PFSK-1 (cell line): ENCODE results near the gene QSOX1. TPM values are rescaled to one million over a fixed set of nuclear protein-coding genes. Genes with fewer than 3 reads are reported as not detected.

ENCODE experiments used
- FOXP2 ChIP-seq: optimal IDR thresholded peaks from 2 replicates; pipeline ENCODE3; 2011; ENCODE audit warnings: borderline replicate concordance, control low read depth, inconsistent platforms; ENCODE audit not compliant: insufficient read depth; ENCODE audit errors: extremely low read length, extremely low read depth
- POLR2AphosphoS5 ChIP-seq: IDR thresholded peaks from 2 replicates; pipeline ENCODE4 v1.6.1; 2012; ENCODE audit warnings: low read depth, mild to moderate bottlenecking, control low read depth, low read length, moderate library complexity
- SIN3A ChIP-seq: IDR thresholded peaks from 2 replicates; pipeline ENCODE4 v1.6.1; 2012; ENCODE audit warnings: mild to moderate bottlenecking, low read length, moderate library complexity, borderline replicate concordance; ENCODE audit not compliant: insufficient read depth
- TAF1 ChIP-seq: IDR thresholded peaks from 2 replicates; pipeline ENCODE4 v1.6.1; 2012; ENCODE audit warnings: low read length, control low read depth, borderline replicate concordance; ENCODE audit not compliant: insufficient read depth
- polyA plus RNA-seq: library from polyadenylated mRNA; unstranded; fragments of >200 nt; gene quantifications from one replicate; pipeline ENCODE4 v1.2.1, GENCODE V29; 2012; ENCODE audit warnings: low read depth, missing spikeins; ENCODE audit not compliant: insufficient read length
- TF ChIP-seq, protein P1 (sequence below), 2 experiments: IDR thresholded peaks; 2 replicates each; pipeline versions ENCODE4 v1.6.1 to v1.8.0; 2011 to 2012; ENCODE audit warnings: low read depth in 2 of 2, low read length in 2 of 2, control low read depth in 1 of 2, inconsistent platforms in 1 of 2, mild to moderate bottlenecking in 1 of 2, moderate library complexity in 1 of 2; ENCODE audit not compliant: insufficient read depth in 1 of 2

Gene QSOX1, protein sequence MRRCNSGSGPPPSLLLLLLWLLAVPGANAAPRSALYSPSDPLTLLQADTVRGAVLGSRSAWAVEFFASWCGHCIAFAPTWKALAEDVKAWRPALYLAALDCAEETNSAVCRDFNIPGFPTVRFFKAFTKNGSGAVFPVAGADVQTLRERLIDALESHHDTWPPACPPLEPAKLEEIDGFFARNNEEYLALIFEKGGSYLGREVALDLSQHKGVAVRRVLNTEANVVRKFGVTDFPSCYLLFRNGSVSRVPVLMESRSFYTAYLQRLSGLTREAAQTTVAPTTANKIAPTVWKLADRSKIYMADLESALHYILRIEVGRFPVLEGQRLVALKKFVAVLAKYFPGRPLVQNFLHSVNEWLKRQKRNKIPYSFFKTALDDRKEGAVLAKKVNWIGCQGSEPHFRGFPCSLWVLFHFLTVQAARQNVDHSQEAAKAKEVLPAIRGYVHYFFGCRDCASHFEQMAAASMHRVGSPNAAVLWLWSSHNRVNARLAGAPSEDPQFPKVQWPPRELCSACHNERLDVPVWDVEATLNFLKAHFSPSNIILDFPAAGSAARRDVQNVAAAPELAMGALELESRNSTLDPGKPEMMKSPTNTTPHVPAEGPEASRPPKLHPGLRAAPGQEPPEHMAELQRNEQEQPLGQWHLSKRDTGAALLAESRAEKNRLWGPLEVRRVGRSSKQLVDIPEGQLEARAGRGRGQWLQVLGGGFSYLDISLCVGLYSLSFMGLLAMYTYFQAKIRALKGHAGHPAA
- 71.8 TPM for polyA plus RNA-seq

GRCh38 chr1:180154325-180155181 is at the start of gene QSOX1:
TSS of gene QSOX1 (plus strand) at chr1:180154869. CDS start at chr1:180154908, 39 bp downstream.
- TF ChIP-seq SIN3A = no peak
- TF ChIP-seq FOXP2 = peak; percentile 77
- TF ChIP-seq POLR2AphosphoS5 = peak; percentile 69
- peak; percentile 54; the same call in 1 of the 2 replicates for TF ChIP-seq TAF1
- TF ChIP-seq, protein P1, sequence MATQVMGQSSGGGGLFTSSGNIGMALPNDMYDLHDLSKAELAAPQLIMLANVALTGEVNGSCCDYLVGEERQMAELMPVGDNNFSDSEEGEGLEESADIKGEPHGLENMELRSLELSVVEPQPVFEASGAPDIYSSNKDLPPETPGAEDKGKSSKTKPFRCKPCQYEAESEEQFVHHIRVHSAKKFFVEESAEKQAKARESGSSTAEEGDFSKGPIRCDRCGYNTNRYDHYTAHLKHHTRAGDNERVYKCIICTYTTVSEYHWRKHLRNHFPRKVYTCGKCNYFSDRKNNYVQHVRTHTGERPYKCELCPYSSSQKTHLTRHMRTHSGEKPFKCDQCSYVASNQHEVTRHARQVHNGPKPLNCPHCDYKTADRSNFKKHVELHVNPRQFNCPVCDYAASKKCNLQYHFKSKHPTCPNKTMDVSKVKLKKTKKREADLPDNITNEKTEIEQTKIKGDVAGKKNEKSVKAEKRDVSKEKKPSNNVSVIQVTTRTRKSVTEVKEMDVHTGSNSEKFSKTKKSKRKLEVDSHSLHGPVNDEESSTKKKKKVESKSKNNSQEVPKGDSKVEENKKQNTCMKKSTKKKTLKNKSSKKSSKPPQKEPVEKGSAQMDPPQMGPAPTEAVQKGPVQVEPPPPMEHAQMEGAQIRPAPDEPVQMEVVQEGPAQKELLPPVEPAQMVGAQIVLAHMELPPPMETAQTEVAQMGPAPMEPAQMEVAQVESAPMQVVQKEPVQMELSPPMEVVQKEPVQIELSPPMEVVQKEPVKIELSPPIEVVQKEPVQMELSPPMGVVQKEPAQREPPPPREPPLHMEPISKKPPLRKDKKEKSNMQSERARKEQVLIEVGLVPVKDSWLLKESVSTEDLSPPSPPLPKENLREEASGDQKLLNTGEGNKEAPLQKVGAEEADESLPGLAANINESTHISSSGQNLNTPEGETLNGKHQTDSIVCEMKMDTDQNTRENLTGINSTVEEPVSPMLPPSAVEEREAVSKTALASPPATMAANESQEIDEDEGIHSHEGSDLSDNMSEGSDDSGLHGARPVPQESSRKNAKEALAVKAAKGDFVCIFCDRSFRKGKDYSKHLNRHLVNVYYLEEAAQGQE (IDR thresholded peaks at IDR 0.05; ENCODE audit: insufficient read depth in 1 of 2, low read depth in 2 of 2, low read length in 2 of 2) = 0 out of 4 replicates have a peak, but pooled peaks have one; percentile 8 to 10

- TF ChIP-seq TAF1 (no peak), FOXP2 (no peak), POLR2AphosphoS5 (no peak), SIN3A (no peak)
- TF ChIP-seq, protein P1 (IDR thresholded peaks at IDR 0.05; ENCODE audit: insufficient read depth in 1 of 2, low read depth in 2 of 2, low read length in 2 of 2) = no peak
Measured at GRCh38 chr1:180112091-180112490, 42.6 kb upstream of the QSOX1 start.

DNA sequence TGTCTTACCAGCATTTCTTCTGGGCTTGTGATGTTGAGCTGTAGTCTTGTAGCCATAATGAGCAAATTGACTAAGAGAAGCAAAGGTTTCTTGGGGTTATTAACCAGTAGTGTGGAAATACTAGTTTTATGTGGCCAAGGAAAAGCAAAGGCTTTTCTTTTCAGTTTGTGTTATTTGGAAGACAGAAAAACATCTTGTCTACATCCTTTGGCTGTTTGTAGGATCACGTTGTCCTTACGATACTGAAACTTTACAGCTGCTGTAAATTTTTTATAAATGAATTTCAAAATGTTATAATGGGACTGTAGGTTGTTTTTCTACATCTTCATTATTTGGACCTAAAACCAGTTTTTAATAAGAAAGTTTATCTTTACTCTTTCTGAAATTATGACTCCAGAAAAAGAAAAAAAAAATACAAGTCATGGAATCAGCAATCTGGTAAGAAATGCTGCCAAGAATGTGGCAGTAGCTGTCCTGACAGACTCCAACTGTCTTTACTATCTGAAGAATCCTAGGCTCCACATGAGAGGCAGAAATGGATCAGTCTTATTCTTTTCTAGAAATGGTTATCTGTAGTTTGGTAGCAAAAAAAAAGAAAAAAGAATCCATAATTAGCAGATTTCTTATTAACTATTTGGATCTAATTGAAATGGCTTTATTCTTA is 41.6 kb upstream of the QSOX1 start:
- no peak for TF ChIP-seq SIN3A
- no peak for TF ChIP-seq FOXP2
- TF ChIP-seq, protein P1 (IDR thresholded peaks at IDR 0.05; ENCODE audit: insufficient read depth in 1 of 2, low read depth in 2 of 2, low read length in 2 of 2) = no peak
- no peak for TF ChIP-seq POLR2AphosphoS5
- TF ChIP-seq TAF1 = no peak

DNA sequence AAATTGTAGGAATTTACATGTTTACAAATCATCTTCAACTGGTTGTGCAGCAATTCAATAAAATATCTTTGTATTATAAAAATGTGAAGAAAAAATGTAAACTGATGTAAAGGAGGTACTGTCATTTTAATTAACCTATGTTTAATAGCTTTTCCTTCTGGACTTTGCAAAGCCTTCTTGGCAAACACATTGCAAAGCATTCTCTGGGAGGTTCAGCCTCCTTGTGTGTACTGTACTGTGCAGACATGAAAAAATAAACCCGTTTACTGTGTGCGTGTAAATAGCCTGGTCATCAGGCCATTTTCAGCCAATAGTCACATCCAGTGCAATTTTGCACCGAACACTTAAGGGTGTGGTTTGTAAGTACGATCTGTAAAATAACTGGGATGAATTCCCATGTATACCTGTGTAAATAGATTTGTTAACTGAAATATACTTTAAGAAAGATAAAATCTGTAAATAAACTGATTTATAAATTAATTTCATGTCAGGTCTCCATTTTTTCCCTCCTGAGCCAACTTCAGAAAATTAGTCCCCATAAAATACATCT is 40.2 kb upstream of the QSOX1 start:
- TF ChIP-seq SIN3A (no peak), TAF1 (no peak), POLR2AphosphoS5 (no peak), FOXP2 (no peak)
- TF ChIP-seq, protein P1 (IDR thresholded peaks at IDR 0.05; ENCODE audit: insufficient read depth in 1 of 2, low read depth in 2 of 2, low read length in 2 of 2) = no peak
